HG03521 (cell line): ENCODE data around the gene SCYGR4.
A peak's percentile ranks its signal among the peaks of the same experiment; 100 is the strongest.

Experiments
- ATAC-seq: cut with Tn5 transposase; IDR thresholded peaks from one replicate; pipeline ENCODE4 v1.9.1; 2021; ENCODE audit warnings: mild to moderate bottlenecking, moderate library complexity; ENCODE audit not compliant: unreplicated experiment

Gene SCYGR4

DNA sequence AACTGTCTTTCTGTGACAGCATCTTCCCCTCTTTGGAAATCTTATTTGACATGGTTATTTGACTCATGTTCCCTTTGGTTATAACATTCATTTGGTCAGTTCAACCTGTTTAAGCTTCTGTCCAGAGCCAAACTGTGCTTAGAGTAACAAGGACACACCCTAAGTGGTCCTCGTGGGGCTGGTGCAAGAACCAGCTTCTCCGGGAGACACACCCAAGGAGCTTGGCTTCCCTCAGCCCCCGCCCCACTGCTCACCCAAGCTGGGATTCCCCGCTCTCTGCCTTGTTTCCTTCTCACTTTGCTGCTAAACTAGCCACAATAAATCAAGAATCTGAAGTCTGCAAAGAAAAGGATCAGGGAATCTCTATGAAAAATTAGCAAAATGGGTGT is 4.0 kb upstream of the SCYGR4 start:
- ATAC-seq = no peak

DNA sequence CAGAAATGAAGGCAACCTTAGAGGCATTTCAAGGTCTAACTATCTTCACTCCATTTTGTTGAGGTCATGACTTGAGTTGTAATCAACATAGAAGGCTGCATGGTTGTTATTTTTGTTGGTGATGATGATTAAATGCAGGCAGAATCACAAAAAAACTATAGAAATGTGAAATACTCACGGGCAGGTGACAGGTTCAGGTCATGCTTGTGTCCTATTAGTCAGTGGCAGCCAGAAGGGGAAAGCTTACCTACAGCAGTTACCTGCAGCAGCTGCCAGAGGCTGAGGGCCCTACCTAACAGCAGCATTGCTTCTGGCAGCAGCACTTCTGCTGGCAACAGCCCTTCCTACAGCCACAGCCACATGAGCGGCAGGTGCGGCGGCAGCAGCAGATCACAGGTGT is 3.1 kb upstream of the SCYGR4 start:
- ATAC-seq = no peak

DNA sequence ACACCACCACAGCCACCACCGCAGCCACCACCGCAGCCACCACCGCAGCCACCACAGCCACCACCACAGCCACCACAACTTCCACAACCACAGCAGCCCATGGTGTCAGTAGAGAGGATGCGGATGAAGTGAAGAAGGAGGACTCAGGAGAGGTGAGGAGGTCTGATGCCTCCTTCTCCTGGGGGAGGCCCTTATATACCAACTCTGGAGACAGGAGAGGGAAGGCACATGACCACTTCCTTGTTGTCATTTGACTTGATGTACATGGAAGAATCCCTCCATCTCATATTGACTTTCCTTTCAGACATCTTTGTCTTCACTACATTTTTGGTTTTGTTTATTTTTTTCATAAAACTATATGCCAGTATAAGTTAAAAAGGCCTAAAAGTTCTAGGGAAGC is 2.6 kb upstream of the SCYGR4 start, which contains the start of gene SCYGR3:
TSS of gene SCYGR3 (minus strand) at position 101 of the 400 bp plus-strand sequence. CDS start at position 101, 0 bp downstream.
- no peak for ATAC-seq

DNA sequence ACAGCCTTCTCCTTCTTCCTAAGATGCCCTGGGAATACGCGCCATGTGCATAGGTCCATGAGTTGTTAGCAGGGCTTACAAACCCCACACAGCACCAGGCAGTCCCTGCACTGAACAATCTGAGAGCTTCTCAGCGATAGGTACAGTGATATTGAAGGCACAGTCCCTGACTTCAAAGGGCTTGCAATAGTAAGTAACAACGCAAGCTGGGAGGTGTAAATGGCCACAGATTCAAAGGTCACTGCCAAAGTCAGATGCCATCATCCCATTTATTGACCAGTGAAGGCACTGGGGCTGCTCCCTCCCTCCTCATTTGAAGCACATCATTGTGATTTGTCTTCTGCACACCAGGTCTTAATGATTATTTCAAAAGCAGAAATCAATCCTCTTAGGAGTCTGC is 2.1 kb upstream of the SCYGR4 start:
- no peak for ATAC-seq

- ATAC-seq = no peak
Observed at GRCh38 chr2:227615906-227616305, 1.4 kb upstream of the SCYGR4 start.

DNA sequence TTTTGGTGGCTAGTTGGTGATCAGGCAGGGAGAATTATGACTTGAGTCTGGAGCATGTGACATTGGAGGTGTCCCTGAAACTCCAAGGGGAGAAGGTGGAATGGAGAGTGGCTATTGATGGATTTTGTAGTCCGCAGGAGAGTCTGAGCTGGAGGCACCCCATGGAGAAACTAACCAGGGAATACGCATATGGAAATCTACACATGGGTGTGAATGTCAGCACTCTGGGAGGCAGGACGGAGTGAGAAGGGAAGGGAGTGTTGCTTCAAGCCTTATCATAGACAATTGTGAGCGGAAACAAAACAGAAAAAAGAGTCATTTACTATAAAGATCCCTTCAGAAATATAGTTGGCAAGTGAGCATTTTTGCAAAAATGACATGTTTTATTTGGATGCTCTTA is 667 bp upstream of the SCYGR4 start:
- ATAC-seq = no peak

DNA sequence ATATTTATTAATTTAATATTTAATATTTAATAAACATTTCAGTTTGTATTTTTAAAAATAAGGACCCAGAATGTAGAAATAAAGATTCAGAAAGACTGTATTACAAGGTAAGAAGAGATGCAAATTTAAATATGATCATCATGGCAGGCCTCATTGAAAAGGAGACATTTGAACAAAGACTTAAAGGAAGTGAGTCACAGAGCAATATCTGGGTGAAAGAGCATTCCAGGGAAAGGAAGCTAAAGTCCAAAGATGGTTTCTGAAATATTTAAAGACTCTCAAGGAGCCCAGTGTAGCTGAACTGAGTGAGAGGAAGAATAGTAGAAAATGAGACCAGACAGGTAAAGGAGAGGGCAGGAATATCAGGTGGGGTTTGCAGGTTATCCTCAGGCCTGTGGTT is 5.9 kb downstream of the SCYGR4 start:
- ATAC-seq = no peak

DNA sequence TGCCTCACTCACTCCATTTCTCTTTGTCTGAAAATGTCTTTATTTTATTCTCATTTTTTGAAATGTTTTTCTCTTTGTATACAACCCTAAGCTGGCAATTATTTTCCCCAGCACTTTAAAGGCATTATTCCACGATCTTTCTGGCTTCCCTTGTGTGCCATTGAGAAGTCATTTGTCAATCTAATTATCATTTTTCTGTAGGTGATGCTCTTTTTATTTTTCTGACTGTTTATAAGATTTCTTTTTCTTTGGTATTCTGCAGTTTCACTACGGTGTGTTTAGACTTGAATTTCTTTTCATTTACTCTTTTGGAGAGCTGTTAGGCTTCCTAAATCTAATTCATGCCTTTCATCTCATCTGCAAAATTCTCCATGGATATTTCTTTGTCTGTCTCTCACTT is 8.1 kb downstream of the SCYGR4 start:
- ATAC-seq = no peak

- no peak for ATAC-seq
Observed at GRCh38 chr2:227626580-227627151, 9.4 kb downstream of the SCYGR4 start.

DNA sequence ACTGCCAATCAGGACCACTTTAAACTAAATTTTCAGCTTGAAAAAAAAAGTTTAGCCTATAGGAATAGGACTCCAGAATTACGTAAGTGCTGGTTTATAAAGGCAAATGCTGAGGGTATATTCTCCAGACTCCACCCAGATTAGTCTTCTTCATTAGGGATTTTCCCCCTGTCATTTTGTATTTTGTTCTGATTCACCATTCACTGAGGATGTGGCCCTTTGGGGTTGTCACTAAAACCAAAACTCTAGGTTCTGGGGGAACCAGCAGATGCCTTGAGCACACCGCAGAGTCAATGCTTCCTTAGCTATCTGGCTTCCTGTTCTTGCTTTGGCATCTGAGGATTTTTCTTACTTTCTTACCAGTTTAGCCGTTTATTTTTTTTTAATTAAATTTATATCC is 10.5 kb downstream of the SCYGR4 start:
- ATAC-seq = peak; percentile 90

GRCh38 chr2:227629435-227629834 is 12.1 kb downstream of the SCYGR4 start:
- no peak for ATAC-seq

GRCh38 chr2:227630322-227630721 is 13.0 kb downstream of the SCYGR4 start:
- ATAC-seq = no peak

GRCh38 chr2:227632827-227633226 is 15.5 kb downstream of the SCYGR4 start:
- no peak for ATAC-seq

DNA sequence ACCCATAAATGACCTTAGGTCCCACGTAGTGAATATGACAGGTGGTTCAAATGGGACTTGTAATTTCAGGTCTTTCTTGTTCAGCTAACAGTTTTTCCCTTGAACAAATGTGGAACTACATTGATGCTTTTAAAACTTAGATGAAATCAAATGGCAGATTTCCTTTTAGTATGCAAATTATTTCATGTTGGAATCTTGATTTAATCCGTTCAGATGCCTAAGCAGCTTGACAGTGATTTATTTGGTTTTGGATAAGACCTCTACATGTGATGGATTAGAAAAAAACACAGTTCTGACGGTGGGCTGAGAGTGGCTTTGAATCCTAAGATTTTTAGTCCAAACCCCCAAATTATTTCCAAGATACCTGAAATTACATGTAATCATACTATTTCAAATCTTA is 16.9 kb downstream of the SCYGR4 start:
- ATAC-seq = no peak

- ATAC-seq = no peak
Observed at GRCh38 chr2:227642656-227643055, 25.4 kb downstream of the SCYGR4 start.

GRCh38 chr2:227643990-227644551 is 26.8 kb downstream of the SCYGR4 start:
- no peak for ATAC-seq

DNA sequence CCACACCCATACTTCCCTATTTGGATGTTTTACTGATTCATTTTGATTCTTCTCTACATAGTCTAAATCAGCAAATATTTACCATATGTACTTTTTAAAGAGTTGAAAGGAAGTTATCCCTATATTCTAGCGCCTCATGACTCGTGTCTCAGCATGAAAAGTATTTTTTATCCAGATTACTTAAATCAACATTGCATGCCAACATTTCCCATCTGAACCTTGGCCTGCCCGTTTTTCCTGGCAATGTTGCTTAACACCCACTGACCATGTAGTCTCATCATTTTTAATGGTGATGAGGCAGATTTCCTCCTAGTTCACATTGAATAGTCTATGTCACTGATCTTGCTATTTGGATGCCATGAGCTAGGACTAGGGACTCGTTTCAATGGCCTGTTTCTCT is 36.1 kb downstream of the SCYGR4 start:
- no peak for ATAC-seq

- no peak for ATAC-seq
Observed at GRCh38 chr2:227654426-227654825, 37.1 kb downstream of the SCYGR4 start.

DNA sequence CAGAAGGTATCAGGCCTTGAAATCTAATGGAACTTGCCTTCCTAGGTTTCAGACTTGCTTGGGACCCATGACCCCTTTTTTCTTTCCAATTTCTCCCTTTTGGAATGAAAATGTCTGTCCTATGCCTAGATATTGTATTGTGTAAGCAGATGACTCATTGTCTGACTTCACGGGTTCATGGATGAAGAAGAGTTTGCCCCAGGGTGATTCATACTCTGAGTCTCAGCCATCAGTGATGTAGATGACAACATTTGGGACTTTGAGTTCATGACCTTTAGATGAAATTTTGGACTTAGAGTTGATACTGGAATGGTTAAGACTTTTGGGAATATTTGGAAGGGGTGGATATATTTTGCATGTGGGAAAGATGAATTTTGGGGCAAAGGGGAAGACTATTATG is 38.2 kb downstream of the SCYGR4 start:
- ATAC-seq = no peak

DNA sequence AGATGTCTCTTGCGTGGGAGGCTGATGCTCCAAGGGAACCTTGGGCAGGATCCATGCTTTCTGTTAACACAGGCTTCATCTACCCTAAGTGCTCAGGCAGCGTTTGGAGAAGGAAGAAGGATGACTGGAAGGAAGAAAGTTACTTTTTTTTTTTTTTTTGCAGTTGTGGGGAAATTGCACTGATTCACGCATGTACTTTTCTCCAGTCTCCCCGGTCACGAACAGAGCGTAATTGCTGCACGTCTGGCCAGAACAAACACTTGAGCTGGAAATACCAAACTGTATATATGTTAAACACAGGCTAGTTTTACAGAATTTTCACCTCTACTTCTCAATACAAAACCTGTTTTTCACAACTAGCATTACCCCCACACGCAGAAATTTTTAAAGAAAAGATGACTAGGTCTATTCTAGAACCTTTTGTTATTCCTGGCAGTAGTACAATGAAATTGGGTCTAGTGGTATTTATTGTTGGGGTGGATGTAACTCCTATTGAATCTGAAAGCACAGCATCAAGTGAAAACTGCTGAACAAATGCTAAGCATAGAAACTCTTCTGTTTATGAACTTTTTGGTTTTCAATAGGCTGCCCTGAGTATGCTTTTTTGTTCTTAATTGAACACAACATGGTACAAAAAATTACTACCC is 40.0 kb downstream of the SCYGR4 start:
- no peak for ATAC-seq

GRCh38 chr2:227661025-227661649 is 43.8 kb downstream of the SCYGR4 start:
- no peak for ATAC-seq

DNA sequence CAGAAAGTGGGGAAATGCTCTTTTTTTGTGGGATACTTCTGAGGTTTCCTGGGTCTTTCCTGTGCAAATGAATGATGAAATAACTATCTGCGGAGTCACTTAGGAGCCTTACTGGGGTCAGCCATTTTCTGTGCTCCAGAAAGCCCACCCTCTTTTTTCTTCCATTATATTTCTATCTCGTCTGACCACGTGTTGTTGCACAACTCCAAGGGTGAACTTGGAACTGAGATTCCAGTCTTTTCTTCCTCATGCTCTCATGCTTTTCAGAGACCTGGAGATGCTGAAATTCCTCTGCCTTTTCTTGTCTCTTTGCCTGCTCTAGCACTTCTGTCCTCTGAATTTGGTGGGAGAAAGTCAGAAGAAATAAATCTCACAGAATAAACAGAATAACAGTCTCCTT is 44.5 kb downstream of the SCYGR4 start:
- no peak for ATAC-seq
